ENCODE results near the gene OR7G2.
A peak's percentile ranks its signal among the peaks of the same experiment; 100 is the strongest.

The OR7G2 gene

DNA sequence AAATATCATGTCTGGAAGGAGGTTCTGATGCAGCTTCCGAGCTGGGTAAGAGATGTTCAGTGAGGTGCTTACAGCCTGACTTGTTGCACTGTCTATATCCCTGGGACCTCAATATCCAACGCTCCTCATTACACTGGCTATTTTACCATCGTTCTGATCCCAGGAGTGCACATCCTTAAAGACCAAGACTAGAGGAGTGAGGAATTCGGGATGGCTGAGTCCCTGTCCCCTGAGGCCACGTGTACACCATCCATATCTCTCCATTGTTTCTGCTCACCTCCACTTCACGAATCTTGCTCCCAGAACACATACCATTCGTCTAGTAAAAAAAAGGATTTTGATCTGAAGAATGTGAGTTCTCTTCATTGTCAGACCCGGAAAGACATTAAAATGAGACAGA, at the start of gene OR7G2:
Gene OR7G2, minus strand, starts transcription at position 101 of the 400 bp plus-strand sequence. CDS start 4,232 bp downstream, outside the sequence.
- DNase-seq, result no peak

DNA sequence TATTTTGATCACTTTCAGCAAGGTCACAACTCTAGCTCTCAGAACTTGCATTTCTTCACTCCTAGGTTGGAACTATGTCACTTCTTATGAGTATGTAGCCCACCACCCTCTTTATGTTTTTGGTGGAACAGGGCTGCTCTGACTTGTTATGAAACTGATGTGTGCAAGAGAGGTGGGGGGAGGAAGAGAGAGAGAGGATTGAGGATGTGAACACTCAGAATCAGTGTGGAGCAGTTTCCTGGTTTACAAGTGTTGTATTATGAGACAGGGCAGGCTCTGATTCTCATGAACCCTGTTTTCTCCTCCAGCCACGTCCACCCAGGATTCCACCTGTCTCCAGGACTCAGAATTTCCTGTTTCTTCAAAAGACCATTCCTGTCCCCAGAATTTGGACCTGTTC, 49.0 kb upstream of the OR7G2 start:
- no peak for DNase-seq

- no peak for DNase-seq
Measured at GRCh38 chr19:9155591-9155990, 48.3 kb upstream of the OR7G2 start.

DNA sequence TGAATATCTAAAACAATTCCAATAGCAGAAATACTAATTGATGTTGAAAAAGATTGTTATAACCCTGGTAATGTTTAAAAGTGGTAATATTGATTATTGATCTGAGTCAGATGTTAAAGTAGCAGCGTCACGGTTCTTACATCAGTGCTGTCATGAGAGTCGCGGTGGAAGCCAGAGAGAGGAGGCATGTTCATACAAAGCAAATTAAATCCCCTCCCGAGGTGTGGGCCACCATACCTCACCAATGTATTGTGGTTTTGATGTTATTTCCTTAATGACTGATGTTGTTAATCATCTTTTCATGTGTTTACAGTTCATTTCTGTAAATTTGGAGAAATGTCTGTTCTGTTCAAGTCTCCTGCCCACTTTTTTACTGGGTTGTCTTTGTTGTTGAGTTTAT, 44.1 kb upstream of the OR7G2 start:
- no peak for DNase-seq

DNA sequence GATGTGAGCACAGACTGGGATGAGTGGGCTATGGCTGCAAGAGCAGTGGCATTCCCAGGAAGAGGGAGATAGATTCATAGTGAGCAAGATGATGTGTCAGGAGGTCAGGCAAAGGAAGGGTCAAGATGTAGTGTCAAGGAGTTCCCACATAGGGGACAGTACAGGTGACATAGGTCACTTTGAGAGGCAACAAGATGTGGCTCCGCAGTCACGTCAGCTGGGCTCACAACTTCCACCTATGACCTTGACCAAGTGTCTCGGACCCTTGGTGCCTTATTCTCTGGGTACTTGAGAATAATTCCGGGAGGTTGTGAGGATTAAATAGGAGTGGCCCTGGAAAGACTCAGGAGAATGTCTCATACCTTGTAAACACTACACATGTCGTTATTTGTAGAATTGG, 43.4 kb upstream of the OR7G2 start:
- DNase-seq, result no peak

- no peak for DNase-seq
Measured at GRCh38 chr19:9149997-9150396, 42.7 kb upstream of the OR7G2 start.

DNA sequence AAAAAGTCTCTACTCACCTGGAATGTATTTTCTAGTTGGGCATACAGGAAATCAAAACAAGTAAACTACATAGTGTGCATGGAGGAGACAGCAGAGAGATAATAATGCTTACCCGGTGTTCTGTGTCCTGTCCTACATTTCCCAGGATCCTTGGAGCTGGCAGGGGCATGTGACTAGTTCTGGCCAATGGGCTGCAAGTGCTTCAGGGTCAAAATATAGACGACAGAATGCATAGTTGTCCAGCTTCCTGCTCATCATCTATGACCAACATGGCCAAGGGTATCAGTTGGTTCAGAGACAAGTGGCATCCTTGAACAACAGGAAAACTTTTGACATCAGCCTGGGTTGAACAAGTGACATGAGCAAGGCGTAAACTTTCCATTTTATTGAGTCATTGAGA, 41.4 kb upstream of the OR7G2 start:
- no peak for DNase-seq

DNA sequence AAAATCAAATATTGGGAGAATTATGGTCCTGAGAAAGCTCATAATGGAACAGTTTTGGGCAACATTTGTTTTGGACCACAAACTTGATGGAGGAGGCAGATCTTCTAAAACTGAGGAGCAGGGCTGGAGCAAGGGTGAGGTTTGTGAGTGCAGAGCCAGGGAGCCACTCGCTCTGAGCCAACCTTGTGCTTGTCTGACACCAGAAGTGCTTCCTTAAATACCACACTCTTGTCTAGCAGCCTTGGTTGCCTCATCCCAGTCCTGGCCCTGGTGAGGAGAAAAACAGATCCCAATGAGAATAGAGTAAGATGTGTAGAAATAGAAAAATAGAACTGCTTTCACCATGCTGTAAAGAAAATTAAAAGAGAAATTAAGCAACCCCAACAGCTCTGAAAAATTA, 39.6 kb upstream of the OR7G2 start:
- no peak for DNase-seq

- DNase-seq, result no peak
Measured at GRCh38 chr19:9144920-9145319, 37.6 kb upstream of the OR7G2 start.

GRCh38 chr19:9140159-9140874, 33.0 kb upstream of the OR7G2 start, which contains the start of gene ZNF317:
ZNF317 (plus strand) TSS chr19:9140397; CDS start chr19:9156017, 15,620 bp downstream.
- DNase-seq, result peak; percentile 40 to 67

DNA sequence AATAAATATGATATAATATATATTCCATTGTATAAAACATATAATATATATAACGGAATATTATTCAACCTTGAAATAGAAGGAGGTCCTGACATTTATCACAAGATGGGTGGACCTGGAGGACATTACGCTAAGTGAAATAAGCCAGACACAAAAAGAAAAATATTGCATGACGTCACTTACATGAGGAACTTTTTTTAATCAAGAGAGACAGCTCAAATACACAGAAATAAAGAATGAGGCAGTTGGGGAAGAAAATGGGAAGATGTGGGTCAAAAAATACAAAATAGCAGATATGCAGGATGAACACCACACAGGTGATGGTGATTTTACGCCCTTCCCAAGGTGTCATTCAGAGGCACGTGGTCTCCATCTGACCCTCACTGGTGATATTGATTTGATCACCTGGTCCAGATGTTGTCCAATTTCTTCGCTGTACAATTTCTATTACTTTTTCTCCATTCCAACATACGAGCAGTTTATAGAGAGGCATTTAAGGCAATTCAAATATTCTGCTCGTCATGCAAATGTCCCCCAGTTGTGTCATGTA, 32.4 kb upstream of the OR7G2 start:
- DNase-seq, result no peak

- DNase-seq, result no peak
Measured at GRCh38 chr19:9132422-9132821, 25.1 kb upstream of the OR7G2 start.

DNA sequence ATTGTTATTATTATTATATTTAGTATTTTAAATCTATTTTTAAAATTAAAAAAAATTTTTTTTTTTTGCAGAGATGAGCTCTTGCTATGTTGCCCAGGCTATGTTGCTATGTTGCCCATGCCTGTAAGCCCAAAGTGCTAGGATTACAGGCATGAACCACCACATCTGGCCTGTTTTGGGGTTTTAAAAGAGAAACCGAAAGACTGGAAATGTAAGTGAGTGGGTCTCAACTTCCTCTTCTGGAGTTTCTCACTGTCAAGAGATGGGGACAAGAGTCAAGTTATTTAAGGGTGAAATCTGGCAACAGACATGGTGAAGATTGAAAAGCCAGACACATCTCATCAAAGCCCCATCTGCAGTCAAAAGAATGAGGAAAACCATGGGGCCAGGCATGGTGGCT, 23.7 kb upstream of the OR7G2 start:
- no peak for DNase-seq

DNA sequence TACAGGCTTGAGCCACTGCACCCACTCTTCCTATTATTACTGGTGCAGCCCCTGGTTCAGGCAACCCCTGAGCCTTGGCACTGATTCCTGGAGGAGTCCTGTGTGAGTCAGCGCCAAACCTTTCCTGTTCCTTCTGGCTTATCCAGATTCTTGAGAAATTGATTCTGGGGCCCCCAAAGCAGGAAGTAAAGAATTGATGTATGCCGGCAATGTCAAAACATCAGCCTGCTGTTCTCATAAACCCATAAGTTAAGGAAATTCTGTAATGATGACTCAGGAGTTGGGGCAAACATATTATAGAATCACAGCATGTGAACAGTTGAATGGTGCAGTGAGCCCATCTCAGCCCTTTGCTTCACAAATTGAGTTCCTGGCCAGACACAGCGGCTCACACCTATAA, 20.9 kb upstream of the OR7G2 start:
- DNase-seq, result no peak

- no peak for DNase-seq
Measured at GRCh38 chr19:9126900-9127405, 19.7 kb upstream of the OR7G2 start, which contains the start of gene OR7G3. OR7G3 (minus strand) TSS chr19:9126950; CDS start chr19:9126950, 0 bp downstream.

DNA sequence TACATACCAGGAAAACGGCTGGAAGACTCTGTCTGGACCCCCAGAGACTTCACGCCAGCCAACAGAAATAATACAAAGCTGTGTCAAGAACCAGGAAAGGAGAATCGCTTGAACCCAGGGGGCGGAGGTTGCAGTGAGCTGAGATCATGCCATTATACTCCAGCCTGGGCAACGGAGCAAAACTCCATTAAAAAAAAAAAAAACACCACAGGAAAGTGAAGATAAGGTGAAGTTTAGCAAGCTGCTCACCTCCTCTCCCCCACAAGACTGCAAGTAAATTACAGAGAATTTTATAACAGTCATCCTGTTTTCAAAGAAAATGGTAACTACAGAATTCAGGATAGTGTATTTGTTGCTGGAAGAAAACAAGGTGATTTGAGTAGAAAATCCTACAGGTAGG, 9.3 kb upstream of the OR7G2 start:
- DNase-seq, result no peak

- DNase-seq, result no peak
Measured at GRCh38 chr19:9115307-9115813, 8.1 kb upstream of the OR7G2 start, which contains the start of gene OR7G1. OR7G1 (minus strand) TSS chr19:9115763; CDS start chr19:9115763, 0 bp downstream.

- DNase-seq, result no peak
Measured at GRCh38 chr19:9109959-9110358, 2.7 kb upstream of the OR7G2 start.

DNA sequence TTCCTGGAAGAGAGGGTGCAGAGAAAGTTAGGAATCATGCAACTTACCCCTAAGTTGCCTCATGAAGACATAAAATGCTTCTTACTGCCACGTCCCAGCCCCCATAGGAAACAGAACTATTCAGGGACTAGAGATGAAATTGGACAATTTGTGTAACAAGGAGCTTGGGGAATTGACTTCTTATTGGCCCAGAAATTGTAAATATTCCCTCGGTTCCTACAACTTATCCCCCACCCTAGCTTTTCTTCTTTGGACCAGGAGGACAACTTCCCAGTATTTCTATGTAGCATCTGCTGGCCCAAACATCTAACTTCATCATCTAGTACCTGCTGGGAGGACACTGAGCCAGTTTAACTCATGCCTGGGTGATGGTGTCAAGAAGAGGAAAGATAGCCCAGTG, 20.5 kb downstream of the OR7G2 start, which contains the start of gene OR1M1:
Gene OR1M1, plus strand, starts transcription at position 301 of the 400 bp plus-strand sequence. CDS start 6,184 bp downstream, outside the sequence.
- DNase-seq, result no peak

DNA sequence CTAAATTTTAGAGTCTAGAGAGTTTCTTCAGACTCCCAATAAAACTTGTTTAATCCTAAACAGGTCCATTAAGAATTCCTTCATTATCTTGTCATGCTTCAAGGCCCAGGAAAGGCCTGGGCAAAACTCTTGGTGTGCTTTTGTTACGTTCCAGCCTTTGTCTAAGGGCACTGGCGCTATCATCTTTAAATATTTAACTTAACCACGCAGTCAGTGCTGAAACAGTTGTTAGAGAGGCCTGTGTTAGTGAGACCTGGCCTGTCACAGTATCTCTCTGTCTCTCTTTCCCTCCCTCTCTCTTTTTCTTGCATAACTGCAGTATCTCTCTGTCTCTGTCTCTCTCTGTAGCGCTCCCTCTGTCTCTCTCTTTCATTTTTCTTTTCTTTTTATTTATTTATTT, 28.6 kb downstream of the OR7G2 start:
- DNase-seq, result no peak

DNA sequence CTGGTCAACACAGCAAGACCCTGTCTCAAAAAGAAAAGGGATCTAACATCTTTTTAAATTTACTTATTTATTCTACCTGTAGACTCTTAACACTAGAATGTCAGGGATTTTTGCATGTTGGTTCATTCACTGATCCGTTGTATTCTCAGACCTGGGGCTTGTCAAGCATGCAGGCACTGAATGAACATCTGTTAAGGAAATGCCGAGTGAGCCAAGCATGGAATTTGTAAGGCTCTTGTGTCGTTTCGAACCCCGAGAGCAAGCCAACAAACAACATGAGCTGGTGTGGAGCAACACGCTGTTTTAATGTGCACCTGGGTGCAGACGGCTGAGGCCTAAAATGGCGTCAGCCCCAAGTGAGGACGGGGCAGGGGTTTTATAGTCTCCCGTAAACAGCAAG, 30.4 kb downstream of the OR7G2 start:
- DNase-seq, result no peak

DNA sequence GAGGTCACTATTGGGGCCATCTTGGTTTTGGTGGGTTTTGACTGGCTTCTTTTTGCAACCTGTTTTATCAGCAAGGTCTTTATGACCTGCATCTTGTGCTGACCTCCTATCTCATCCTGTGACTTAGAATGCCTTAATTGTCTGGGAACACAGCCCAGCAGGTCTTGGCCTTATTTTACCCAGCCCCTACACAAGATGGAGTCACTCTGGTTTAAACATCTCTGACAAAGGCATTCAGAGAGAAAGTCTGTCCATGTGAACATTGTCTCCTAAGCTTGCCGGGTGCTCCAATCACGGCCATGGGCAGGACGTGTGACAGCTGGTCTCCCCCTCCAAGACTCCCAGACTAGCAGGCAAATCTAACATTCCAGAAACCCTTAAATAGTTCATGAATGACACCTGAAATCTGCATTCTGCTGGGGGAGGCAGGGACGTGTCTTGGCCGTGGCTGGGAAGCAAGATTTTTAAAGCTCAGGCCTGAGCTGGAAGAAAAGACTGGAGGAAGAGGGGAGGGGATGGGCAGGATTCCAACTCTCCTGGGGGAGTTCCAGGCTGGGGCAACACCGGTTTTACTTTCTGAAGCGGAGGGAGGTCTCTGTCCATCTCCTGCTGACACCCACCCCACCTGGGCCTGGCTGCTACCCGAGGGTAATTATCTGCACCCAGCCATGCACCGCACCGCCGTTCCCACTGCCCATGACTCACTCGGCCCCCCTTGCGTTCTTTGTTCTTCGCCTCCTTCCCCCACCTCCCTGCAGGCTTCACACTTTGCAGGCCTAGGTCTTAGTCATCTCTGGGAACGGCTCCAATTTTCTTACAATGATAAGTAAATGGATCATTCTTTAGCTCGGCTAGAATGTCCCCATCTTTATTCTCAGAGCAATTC, 32.0 kb downstream of the OR7G2 start:
- DNase-seq, result no peak

DNA sequence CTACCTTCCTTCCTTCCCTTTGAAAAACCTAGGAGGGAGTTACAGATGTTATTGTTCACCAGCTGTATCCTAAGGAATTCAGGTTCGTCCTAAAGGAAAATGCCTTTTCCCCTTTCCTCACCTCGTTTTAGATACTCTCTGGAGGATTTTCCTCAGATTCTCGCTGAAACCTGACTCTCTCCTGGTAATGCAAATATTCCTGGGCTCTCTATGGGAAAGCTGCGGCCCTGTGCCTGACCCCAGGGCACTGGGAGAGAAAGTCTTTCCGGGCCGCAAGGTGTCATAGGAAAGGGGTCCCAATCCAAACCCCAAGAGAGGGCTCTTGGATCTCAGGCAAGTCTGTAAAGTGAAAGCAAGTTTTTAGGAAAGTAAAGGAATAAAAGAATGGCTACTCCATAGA, 33.5 kb downstream of the OR7G2 start:
- DNase-seq, result no peak
